HepG2 (cell line): Measurements from ENCODE around the gene OR1F1. TPM values are rescaled to one million over a fixed set of nuclear protein-coding genes. Genes with fewer than 3 reads are reported as not detected.

Experiments
- ATF1 ChIP-seq: IDR thresholded peaks from 2 replicates; pipeline ENCODE4 v1.6.1; 2016; ENCODE audit warnings: mild to moderate bottlenecking, control low read depth
- BHLHE40 ChIP-seq: IDR thresholded peaks from 2 replicates; pipeline ENCODE4 v1.6.1; 2011; ENCODE audit warnings: low read length, improper control_type of control experiment
- CREB1 ChIP-seq, 2 experiments: fragments of 450-650 bp in 1 of 2; IDR thresholded peaks; 2 replicates each; pipeline ENCODE4 v1.6.1; 2016 to 2017; ENCODE audit warnings: control low read depth in 1 of 2, mild to moderate bottlenecking in 1 of 2, missing compliant biosample characterization in 1 of 2, missing genetic modification characterization in 1 of 2
- E2F2 ChIP-seq: sonication (generic); formaldehyde crosslinking; IDR thresholded peaks from 2 replicates; pipeline ENCODE4 v1.4.0; 2020; ENCODE audit warnings: missing genetic modification reagents, borderline replicate concordance
- ELK4 ChIP-seq: sonication (generic); formaldehyde crosslinking; IDR thresholded peaks from 2 replicates; pipeline ENCODE4 v1.9.0; 2021; ENCODE audit warnings: missing genetic modification reagents, borderline replicate concordance
- FOXA3 ChIP-seq: IDR thresholded peaks from 2 replicates; pipeline ENCODE4 v1.6.1; 2016; ENCODE audit warnings: missing genetic modification reagents, missing compliant biosample characterization
- FOXK2 ChIP-seq: fragments of 450-650 bp; IDR thresholded peaks from 2 replicates; pipeline ENCODE4 v1.6.1; 2016
- GFI1 ChIP-seq: sonication (generic); formaldehyde crosslinking; IDR thresholded peaks from 2 replicates; pipeline ENCODE4 v1.5.0; 2020; ENCODE audit warnings: missing genetic modification reagents, mild to moderate bottlenecking, borderline replicate concordance
- GLI4 ChIP-seq: sonication (generic); formaldehyde crosslinking; IDR thresholded peaks from 2 replicates; pipeline ENCODE4 v1.5.1; 2020; ENCODE audit warnings: missing genetic modification reagents, mild to moderate bottlenecking, moderate library complexity, borderline replicate concordance
- HMGXB4 ChIP-seq, 2 experiments: sonication (generic) in 1 of 2; formaldehyde crosslinking in 1 of 2; IDR thresholded peaks; 2 replicates each; pipeline versions ENCODE4 v1.4.0 to v1.6.1; 2018 to 2020; ENCODE audit warnings: missing genetic modification reagents in 2 of 2, borderline replicate concordance in 1 of 2, low read depth in 1 of 2, mild to moderate bottlenecking in 1 of 2, missing biosample characterization in 1 of 2
- MED13 ChIP-seq: sonication (generic); formaldehyde crosslinking; IDR thresholded peaks from 2 replicates; pipeline ENCODE4 v1.5.0; 2020; ENCODE audit warnings: missing genetic modification reagents
- MYNN ChIP-seq: sonication (generic); formaldehyde crosslinking; IDR thresholded peaks from 2 replicates; pipeline ENCODE4 v1.4.0; 2020; ENCODE audit warnings: mild to moderate bottlenecking, low read depth, missing genetic modification reagents
- NFE2L1 ChIP-seq: sonication (generic); formaldehyde crosslinking; IDR thresholded peaks from 2 replicates; pipeline ENCODE4 v1.4.0; 2020; ENCODE audit warnings: missing genetic modification reagents, mild to moderate bottlenecking, borderline replicate concordance
- POGK ChIP-seq: sonication (generic); formaldehyde crosslinking; conservative IDR thresholded peaks from 2 replicates; pipeline ENCODE4 v1.8.0; 2022; ENCODE audit warnings: mild to moderate bottlenecking, moderate library complexity, missing genetic modification reagents
- POLR2AphosphoS2 ChIP-seq: IDR thresholded peaks from 2 replicates; pipeline ENCODE4 v1.6.1; 2011; ENCODE audit warnings: low read depth, low read length, improper control_type of control experiment
- RFX1 ChIP-seq: fragments of 450-650 bp; IDR thresholded peaks from 2 replicates; pipeline ENCODE4 v1.6.1; 2017
- SNAI1 ChIP-seq: sonication (generic); formaldehyde crosslinking; IDR thresholded peaks from 2 replicates; pipeline ENCODE4 v1.5.0; 2020; ENCODE audit warnings: mild to moderate bottlenecking, missing genetic modification reagents, borderline replicate concordance
- TCF7L2 ChIP-seq: IDR thresholded peaks from 2 replicates; pipeline ENCODE4 v1.6.1; 2011; ENCODE audit warnings: mild to moderate bottlenecking, low read depth, low read length, moderate library complexity
- ZFX ChIP-seq: sonication (generic); formaldehyde crosslinking; IDR thresholded peaks from 2 replicates; pipeline ENCODE4 v1.4.0; 2020; ENCODE audit warnings: mild to moderate bottlenecking, low read depth, missing genetic modification reagents, moderate library complexity
- ZFY ChIP-seq: sonication (generic); formaldehyde crosslinking; IDR thresholded peaks from 2 replicates; pipeline ENCODE4 v1.4.0; 2020; ENCODE audit warnings: missing genetic modification reagents
- ZNF205 ChIP-seq: IDR thresholded peaks from 2 replicates; pipeline ENCODE4 v1.6.1; 2018; ENCODE audit warnings: missing biosample characterization, missing genetic modification reagents
- ZNF672 ChIP-seq: sonication (generic); formaldehyde crosslinking; IDR thresholded peaks from 2 replicates; pipeline ENCODE4 v1.8.1; 2022; ENCODE audit warnings: missing genetic modification reagents
- ZNF713 ChIP-seq: sonication (generic); formaldehyde crosslinking; IDR thresholded peaks from 2 replicates; pipeline ENCODE4 v1.4.0; 2020; ENCODE audit warnings: mild to moderate bottlenecking, missing genetic modification reagents
- ZNF740 ChIP-seq: sonication (generic); formaldehyde crosslinking; IDR thresholded peaks from 2 replicates; pipeline ENCODE4 v1.4.0; 2020; ENCODE audit warnings: missing genetic modification reagents
- ZNF782 ChIP-seq: sonication (generic); formaldehyde crosslinking; IDR thresholded peaks from 2 replicates; pipeline ENCODE4 v1.4.0; 2020; ENCODE audit warnings: missing genetic modification reagents, mild to moderate bottlenecking, borderline replicate concordance
- polyA plus RNA-seq, 8 experiments: library from polyadenylated mRNA; depleted of rRNA in 3 of 8; stranded (reverse) in 7 of 8; unstranded in 1 of 8; fragments of >200 nt; fragmentation: Illumina TruSeq in 4 of 8; extraction: Trizol in 4 of 8; gene quantifications; 2 replicates each; pipeline versions ENCODE4 v1.2.1 to v1.2.3, GENCODE V29; 2011 to 2016; ENCODE audit warnings: low read depth in 4 of 8, missing spikeins in 1 of 8, mixed read lengths in 1 of 8; ENCODE audit not compliant: insufficient read depth in 1 of 8
- total RNA-seq, 5 experiments: library from RNA; depleted of rRNA; stranded (reverse); fragments of >200 nt; fragmentation: Illumina TruSeq; extraction: Trizol; gene quantifications; 2 replicates each; pipeline ENCODE4 v1.2.3, GENCODE V29; 2016; ENCODE audit warnings: low read depth in 1 of 5

OR1F1 gene
- total and polyA plus RNA-seq, 2 of the 13 experiments (the other 11 are each of a cell fraction or from before 2014, with no cell fraction given): 0.90 TPM; not detected in 1

- TF ChIP-seq ZNF205 (CRISPR knock-in tag): peak; percentile 34; the same call in 1 of the 2 replicates
- TF ChIP-seq E2F2 (CRISPR knock-in tag): no peak
- TF ChIP-seq ELK4 (CRISPR knock-in tag): no peak
- no peak for TF ChIP-seq ZFY (CRISPR knock-in tag)
- TF ChIP-seq POLR2AphosphoS2: no peak
- TF ChIP-seq ZNF782 (CRISPR knock-in tag): peak; percentile 37; the same call in 1 of the 2 replicates
- TF ChIP-seq CREB1 (IDR thresholded peaks at IDR 0.05): no peak
- no peak for TF ChIP-seq CREB1 (CRISPR knock-in tag; IDR thresholded peaks at IDR 0.05)
- TF ChIP-seq TCF7L2: no peak
- no peak for TF ChIP-seq FOXK2
- no peak for TF ChIP-seq ATF1 (CRISPR knock-in tag)
- no peak for TF ChIP-seq MYNN (CRISPR knock-in tag)
- TF ChIP-seq FOXA3 (CRISPR knock-in tag): peak; percentile 65; the same call in 1 of the 2 replicates
- TF ChIP-seq BHLHE40: no peak
- no peak for TF ChIP-seq ZNF713 (CRISPR knock-in tag)
- peak; percentile 54 for TF ChIP-seq ZFX (CRISPR knock-in tag)
- no peak for TF ChIP-seq ZNF672 (CRISPR knock-in tag)
- no peak for TF ChIP-seq RFX1
- 0 out of 2 replicates have a peak, but pooled peaks have one; percentile 55 for TF ChIP-seq GLI4 (CRISPR knock-in tag)
- TF ChIP-seq MED13 (CRISPR knock-in tag): no peak
- no peak for TF ChIP-seq SNAI1 (CRISPR knock-in tag)
- TF ChIP-seq HMGXB4 (CRISPR knock-in tag; IDR thresholded peaks at IDR 0.05; ENCODE audit: borderline replicate concordance in 1 of 2, low read depth in 1 of 2): peak; percentile 26 to 57; a peak in 2 of 4 replicates
- peak; percentile 96 for TF ChIP-seq GFI1 (CRISPR knock-in tag)
- no peak for TF ChIP-seq POGK (CRISPR knock-in tag)
- no peak for TF ChIP-seq ZNF740 (CRISPR knock-in tag)
- TF ChIP-seq NFE2L1 (CRISPR knock-in tag): no peak
Observed at GRCh38 chr16:3198334-3199072, 10.5 kb downstream of the OR1F1 start (continued).
